GM12878 (cell line): ENCODE measurements around the gene ZNF212.

Experiments
- CEBPB ChIP-seq, 2 experiments: fragments of 150-350 bp in 1 of 2; IDR thresholded peaks; 2 replicates each; pipeline ENCODE4 v1.6.1; 2012 to 2014; ENCODE audit warnings: low read depth in 2 of 2, low read length in 2 of 2, borderline replicate concordance in 1 of 2, inconsistent platforms in 1 of 2
- CREB1 ChIP-seq: IDR thresholded peaks from 2 replicates; pipeline ENCODE4 v1.6.1; 2012; ENCODE audit warnings: low read depth, mild to moderate bottlenecking, inconsistent platforms
- POLR2A ChIP-seq: IDR thresholded peaks from 2 replicates; pipeline ENCODE4 v1.6.1; 2011; ENCODE audit warnings: low read depth, mild to moderate bottlenecking, low read length
- POLR2AphosphoS5 ChIP-seq: IDR thresholded peaks from 2 replicates; pipeline ENCODE4 v1.6.1; 2011; ENCODE audit warnings: mild to moderate bottlenecking, low read length, inconsistent platforms
- TF ChIP-seq, protein P1 (sequence below): fragments of 450-650 bp; formaldehyde crosslinking; IDR thresholded peaks from 2 replicates; pipeline ENCODE4 v1.4.0; 2022; ENCODE audit warnings: mild to moderate bottlenecking, moderate library complexity
- TF ChIP-seq, protein P2 (sequence below): fragments of 450-650 bp; IDR thresholded peaks from 2 replicates; pipeline ENCODE4 v1.6.1; 2016; ENCODE audit warnings: mild to moderate bottlenecking, moderate library complexity, borderline replicate concordance

DNA sequence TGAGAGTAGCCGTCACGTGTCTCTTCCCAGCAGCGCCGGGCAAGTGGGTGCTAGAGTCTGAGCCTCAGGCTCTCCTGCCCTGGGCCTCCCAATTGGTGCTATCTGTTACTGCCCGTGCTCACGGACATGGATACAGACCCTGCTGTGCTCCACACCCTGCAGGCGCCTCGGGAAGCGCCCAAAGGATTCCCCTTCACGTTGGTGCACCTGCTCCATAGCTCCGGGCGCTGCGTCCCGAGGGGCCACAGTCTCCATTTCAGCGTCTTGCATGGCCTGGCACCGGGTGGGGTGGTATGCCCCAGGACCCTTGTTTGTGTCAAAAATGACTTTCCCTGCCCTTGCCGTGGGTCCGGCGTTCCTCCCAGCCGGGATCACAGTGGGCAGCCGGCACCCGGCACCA is 13.8 kb upstream of the ZNF212 start:
- TF ChIP-seq, protein P1, sequence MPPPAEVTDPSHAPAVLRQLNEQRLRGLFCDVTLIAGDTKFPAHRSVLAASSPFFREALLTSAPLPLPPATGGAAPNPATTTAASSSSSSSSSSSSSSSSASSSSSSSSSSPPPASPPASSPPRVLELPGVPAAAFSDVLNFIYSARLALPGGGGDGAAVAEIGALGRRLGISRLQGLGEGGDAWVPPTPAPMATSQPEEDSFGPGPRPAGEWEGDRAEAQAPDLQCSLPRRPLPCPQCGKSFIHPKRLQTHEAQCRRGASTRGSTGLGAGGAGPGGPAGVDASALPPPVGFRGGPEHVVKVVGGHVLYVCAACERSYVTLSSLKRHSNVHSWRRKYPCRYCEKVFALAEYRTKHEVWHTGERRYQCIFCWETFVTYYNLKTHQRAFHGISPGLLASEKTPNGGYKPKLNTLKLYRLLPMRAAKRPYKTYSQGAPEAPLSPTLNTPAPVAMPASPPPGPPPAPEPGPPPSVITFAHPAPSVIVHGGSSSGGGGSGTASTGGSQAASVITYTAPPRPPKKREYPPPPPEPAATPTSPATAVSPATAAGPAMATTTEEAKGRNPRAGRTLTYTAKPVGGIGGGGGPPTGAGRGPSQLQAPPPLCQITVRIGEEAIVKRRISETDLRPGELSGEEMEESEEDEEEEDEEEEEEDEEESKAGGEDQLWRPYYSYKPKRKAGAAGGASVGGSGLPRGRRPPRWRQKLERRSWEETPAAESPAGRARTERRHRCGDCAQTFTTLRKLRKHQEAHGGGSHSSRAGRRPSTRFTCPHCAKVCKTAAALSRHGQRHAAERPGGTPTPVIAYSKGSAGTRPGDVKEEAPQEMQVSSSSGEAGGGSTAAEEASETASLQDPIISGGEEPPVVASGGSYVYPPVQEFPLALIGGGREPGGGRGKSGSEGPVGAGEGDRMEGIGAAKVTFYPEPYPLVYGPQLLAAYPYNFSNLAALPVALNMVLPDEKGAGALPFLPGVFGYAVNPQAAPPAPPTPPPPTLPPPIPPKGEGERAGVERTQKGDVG (CRISPR knock-in tag), result no peak
- TF ChIP-seq CREB1 (no peak), CEBPB (IDR thresholded peaks at IDR 0.05; ENCODE audit: borderline replicate concordance in 1 of 2, low read depth in 2 of 2, low read length in 2 of 2) (no peak), POLR2A (peak; percentile 30; the same call in 1 of the 2 replicates), POLR2AphosphoS5 (no peak)
- TF ChIP-seq, protein P2, sequence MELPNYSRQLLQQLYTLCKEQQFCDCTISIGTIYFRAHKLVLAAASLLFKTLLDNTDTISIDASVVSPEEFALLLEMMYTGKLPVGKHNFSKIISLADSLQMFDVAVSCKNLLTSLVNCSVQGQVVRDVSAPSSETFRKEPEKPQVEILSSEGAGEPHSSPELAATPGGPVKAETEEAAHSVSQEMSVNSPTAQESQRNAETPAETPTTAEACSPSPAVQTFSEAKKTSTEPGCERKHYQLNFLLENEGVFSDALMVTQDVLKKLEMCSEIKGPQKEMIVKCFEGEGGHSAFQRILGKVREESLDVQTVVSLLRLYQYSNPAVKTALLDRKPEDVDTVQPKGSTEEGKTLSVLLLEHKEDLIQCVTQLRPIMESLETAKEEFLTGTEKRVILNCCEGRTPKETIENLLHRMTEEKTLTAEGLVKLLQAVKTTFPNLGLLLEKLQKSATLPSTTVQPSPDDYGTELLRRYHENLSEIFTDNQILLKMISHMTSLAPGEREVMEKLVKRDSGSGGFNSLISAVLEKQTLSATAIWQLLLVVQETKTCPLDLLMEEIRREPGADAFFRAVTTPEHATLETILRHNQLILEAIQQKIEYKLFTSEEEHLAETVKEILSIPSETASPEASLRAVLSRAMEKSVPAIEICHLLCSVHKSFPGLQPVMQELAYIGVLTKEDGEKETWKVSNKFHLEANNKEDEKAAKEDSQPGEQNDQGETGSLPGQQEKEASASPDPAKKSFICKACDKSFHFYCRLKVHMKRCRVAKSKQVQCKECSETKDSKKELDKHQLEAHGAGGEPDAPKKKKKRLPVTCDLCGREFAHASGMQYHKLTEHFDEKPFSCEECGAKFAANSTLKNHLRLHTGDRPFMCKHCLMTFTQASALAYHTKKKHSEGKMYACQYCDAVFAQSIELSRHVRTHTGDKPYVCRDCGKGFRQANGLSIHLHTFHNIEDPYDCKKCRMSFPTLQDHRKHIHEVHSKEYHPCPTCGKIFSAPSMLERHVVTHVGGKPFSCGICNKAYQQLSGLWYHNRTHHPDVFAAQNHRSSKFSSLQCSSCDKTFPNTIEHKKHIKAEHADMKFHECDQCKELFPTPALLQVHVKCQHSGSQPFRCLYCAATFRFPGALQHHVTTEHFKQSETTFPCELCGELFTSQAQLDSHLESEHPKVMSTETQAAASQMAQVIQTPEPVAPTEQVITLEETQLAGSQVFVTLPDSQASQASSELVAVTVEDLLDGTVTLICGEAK, result no peak
